ENCODE measurements around the gene FNDC11. TPM values are rescaled to one million over a fixed set of nuclear protein-coding genes. Genes with fewer than 3 reads are reported as not detected.

Gene FNDC11
- total RNA-seq, 2 donors from 2014 or later: 0.19 TPM; not detected in 1

GRCh38 chr20:63522091-63522868, 31.7 kb upstream of the FNDC11 start:
- DNase-seq (ENCODE audit: low spot score): no peak
- intact Hi-C loops (cut with DNase I): no loop called here

GRCh38 chr20:63522981-63523611, 30.9 kb upstream of the FNDC11 start:
- intact Hi-C loops (cut with DNase I): no loop called here
- DNase-seq (ENCODE audit: low spot score): no peak

DNA sequence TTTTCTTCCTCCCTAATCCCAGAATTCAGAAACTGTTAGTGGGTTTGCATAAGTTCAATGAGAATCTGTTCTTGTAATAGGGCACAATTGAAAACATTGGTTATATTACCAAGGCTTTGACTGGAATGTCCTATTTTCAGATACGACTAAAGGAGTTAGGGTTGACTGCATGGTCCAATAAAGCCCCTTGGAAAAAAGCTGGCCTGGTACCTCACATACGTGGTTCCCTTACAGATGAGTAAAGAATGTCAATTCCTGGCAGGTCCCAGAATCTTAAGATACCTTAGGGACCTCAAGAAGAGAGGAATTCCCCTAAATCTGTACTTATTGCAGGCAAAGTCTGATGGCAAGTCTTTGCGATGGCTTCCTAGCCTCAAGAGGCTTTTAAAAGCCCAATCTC, 28.8 kb upstream of the FNDC11 start:
- DNase-seq (ENCODE audit: low spot score): no peak
- intact Hi-C loops (cut with DNase I): no loop called here

DNA sequence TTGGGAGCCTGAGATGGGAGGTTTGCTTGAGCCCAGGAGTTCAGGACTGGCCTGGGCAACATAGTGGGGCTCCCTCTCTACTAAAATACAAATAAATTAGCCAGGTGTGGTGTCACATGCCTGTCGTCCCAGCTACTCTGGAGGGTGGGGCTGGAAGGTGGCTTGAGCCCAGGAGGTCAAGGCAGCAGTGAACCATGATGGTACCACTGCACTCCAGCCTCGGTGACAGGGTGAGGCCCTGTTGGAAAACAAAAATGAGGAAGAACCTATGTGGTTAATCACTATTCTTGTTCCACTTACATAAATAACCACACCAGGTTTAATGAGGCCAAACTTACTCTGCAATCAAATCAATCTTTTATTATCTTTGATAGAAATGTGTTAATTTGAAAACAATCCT, 28.0 kb upstream of the FNDC11 start:
- DNase-seq (ENCODE audit: low spot score): no peak
- intact Hi-C loops (cut with DNase I): no loop called here

DNA sequence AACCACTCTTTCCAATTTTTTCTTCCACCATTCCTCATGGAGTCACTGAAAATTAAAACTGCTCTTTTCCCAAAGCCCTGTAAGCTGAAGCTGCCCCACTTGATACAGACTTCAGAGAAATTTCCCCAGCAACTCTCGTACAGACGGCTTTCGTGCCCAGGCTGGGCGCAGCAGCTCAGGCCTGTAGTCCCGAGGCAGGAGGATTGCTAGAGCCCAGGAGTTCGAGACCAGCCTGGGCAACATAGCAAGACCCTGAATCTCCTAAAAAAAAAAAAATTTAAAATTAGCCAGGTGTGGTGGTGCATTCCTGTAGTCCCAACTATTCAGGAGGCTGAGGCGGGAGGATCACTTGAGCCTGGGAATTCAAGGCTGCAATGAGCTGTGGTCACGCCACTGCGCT, 26.8 kb upstream of the FNDC11 start:
- intact Hi-C loops (cut with DNase I): no loop called here
- no peak for DNase-seq (ENCODE audit: low spot score)

DNA sequence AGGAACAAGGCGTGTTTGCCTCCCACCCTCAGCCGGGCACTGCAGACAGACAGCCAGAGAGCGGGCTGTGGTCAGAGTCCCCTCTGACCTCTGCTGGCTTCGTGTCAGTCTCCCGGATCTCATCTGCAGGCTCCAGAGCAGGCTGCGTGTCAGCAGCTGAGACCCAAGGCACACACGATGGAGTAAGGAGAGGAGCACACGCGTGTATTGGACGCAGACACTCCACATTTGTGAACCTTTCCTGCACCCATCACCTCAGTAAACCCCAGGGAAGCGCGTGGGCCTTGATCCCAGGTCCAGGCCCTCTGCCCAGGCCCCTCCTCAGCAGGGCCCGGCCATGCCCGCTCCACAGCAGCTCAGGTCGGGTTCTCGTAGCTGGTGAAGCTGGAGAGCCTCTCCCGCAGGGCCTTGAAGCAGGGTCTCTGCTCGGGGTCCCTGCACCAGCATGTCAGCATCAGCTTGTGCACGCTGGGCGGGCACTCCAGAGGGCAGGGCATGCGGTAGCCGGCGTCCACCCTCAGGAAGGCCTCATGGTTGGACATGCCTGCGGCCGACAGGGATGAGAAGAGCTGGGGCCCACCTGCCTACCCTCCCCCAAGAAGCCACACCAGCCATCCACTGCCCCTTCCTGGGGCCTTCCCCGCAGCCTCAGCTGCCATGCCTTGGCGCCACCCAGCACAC, 24.6 kb upstream of the FNDC11 start:
- DNase-seq (ENCODE audit: low spot score): no peak
- intact Hi-C loops (cut with DNase I): no loop called here

- intact Hi-C loops (cut with DNase I): loop anchor here in 1 of 2 donors (10.0 kb wide), 1 partner anchor 115 kb away; no protein-coding TSS in a partner anchor
- DNase-seq (ENCODE audit: low spot score): no peak
Measured at GRCh38 chr20:63529861-63530787, 23.8 kb upstream of the FNDC11 start.

DNA sequence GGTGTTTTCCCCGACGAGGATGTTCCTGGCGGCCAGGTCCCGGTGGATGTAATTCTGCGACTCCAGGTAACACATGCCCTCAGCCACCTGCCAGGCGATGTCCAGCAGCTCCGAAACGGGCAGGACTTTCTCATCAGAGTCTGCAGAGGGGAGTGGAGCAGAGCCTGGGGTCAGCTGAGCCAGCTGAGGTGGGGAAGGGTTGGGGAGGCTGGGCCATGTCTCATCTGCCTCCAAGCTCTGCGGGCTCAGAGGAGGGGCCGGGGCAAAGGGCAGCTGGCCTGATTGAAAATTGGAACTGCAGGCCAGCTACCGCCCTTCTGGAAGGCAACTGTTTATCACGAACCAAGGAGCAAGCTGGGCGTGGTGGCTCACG, 23.2 kb upstream of the FNDC11 start:
- no peak for DNase-seq (ENCODE audit: low spot score)
- intact Hi-C loops (cut with DNase I): loop anchor here in 1 of 2 donors (10.0 kb wide), 1 partner anchor 114 kb away; no protein-coding TSS in a partner anchor

GRCh38 chr20:63531686-63532448, 22.1 kb upstream of the FNDC11 start:
- DNase-seq (ENCODE audit: low spot score): no peak
- intact Hi-C loops (cut with DNase I): loop anchor here in 1 of 2 donors (10.0 kb wide), 1 partner anchor 113 kb away; no protein-coding TSS in a partner anchor

DNA sequence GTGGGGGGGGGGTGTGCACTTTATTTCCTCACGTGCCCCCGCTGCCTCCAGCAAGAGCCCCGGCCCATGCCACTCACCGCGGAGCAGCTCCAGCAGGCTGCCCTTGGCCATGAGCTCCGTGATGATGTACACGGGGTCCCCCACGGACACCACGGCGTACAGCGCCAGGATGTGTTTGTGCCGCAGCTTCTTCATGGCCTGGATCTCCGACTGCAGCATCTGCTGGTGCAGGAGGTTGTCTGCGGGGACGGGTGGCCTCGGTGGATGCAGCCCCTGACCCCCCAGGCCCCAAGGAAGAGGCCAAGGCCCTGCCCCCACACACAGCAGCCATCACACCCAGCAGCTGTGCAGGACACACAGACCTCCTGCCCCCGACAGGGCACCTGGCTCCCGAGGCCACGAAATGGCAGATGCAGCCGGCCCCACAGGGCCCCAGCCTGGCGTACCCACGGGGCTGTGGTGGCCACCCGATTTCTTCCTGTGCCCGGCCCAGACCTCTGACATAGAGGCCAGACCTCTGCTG, 21.4 kb upstream of the FNDC11 start:
- intact Hi-C loops (cut with DNase I): loop anchor here in 1 of 2 donors (10.0 kb wide), 1 partner anchor 112 kb away; no protein-coding TSS in a partner anchor
- DNase-seq (ENCODE audit: low spot score): no peak

- intact Hi-C loops (cut with DNase I): loop anchor here in 1 of 2 donors (10.0 kb wide), 1 partner anchor 111 kb away; no protein-coding TSS in a partner anchor
- DNase-seq (ENCODE audit: low spot score): no peak
Measured at GRCh38 chr20:63533388-63533787, 20.6 kb upstream of the FNDC11 start.

GRCh38 chr20:63533871-63534393, 20.0 kb upstream of the FNDC11 start:
- DNase-seq (ENCODE audit: low spot score): no peak
- intact Hi-C loops (cut with DNase I): loop anchor here in 1 of 2 donors (10.0 kb wide), 1 partner anchor 111 kb away; no protein-coding TSS in a partner anchor

DNA sequence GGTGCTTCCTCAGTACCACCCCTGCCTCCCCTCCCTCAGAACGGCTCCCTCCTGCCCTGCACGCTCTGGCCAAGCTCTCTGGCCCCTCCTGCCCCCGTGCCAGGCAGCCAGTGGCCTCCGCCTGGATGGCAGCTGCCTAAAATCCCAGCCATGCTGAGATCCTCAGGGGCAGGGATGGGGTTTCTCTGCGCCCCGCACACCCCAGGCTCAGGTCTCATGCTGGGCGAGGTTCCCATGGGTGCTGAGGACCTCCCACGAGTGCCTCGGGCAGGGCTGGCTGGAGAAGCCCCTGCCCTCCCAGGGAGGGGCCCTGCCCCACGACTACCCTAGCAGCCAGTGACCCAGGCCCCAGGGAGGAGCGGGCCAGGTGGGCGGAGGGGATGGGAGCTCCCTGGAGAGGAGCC, 19.5 kb upstream of the FNDC11 start:
- no peak for DNase-seq (ENCODE audit: low spot score)
- intact Hi-C loops (cut with DNase I): loop anchor here in 1 of 2 donors (10.0 kb wide), 1 partner anchor 110 kb away; no protein-coding TSS in a partner anchor

- intact Hi-C loops (cut with DNase I): loop anchor here in 1 of 2 donors (5.0 to 10.0 kb wide), 2 partner anchors 110 to 437 kb away; no protein-coding TSS in a partner anchor
- peak; percentile 84 for DNase-seq (ENCODE audit: low spot score)
Measured at GRCh38 chr20:63534831-63535651, 18.9 kb upstream of the FNDC11 start.

GRCh38 chr20:63536241-63536977, 17.6 kb upstream of the FNDC11 start:
- DNase-seq (ENCODE audit: low spot score): no peak
- intact Hi-C loops (cut with DNase I): loop anchor here in 1 of 2 donors (5.0 to 10.0 kb wide), 2 partner anchors 108 to 436 kb away; no protein-coding TSS in a partner anchor

DNA sequence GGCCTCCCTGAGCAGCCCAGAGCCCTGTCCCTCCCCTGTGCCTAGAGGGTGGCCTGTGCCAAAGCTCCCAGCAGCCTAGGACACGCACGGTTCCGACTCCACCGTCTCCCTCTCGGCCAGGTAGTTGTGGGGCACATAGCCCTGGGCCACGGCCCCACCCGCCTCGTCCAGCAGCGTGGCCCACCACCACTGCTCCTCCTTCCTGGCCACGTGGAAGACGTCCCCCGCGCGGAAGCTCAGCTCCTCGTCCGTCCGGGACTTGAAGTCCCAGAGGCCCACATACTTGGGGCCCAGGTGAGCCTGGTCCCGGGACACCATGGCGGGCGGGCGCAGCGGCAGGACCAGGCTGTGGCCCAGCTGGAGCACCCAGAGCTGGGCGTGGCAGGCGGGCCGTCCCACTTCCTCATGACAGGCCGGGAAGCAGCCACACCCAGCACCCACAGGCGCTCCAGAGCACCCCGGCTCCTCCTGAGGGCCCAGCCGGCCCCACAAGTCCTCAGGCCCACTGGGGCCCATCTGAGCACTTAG, 16.9 kb upstream of the FNDC11 start, which contains the start of gene PTK6:
PTK6 (minus strand) TSS at position 380 of the 528 bp plus-strand sequence; CDS start at position 318, 62 bp downstream.
- peak; percentile 87 for DNase-seq (ENCODE audit: low spot score)
- intact Hi-C loops (cut with DNase I): loop anchor here in 1 of 2 donors (5.0 to 10.0 kb wide), 2 partner anchors 108 to 435 kb away; no protein-coding TSS in a partner anchor

Measured in posterior vena cava (tissue), 2 donors.